ENCODE measurements around the gene LINGO1. TPM values are rescaled to one million over a fixed set of nuclear protein-coding genes. Genes with fewer than 3 reads are reported as not detected.

The LINGO1 gene
- total and polyA plus RNA-seq, 5 donors from 2014 or later = not detected

DNA sequence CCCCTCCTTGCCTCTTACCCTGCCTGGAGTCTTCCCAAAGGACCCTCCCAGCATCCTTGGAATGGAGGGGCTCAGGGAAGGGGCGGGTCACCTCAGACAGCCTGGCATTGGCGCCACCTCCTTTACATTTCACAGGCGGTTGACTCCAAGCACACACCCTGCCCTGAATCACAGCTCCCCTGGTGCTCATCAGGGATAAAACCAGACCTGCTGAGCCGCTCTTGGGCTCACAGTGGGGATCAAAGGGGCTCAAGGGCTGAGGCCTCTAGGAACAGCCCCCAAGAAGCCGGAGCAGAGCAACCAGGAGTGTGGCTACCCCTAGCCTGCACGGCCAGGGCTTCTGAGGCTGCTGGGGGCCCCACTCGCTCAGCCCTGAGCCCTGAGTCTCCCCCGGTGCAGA, 16.6 kb downstream of the LINGO1 start:
- ATAC-seq (ENCODE audit: low read depth in 2 of 2) (no peak), DNase-seq (no peak)
- peaks cover 0 to 2% (median 0%) of the 10 kb centered on the region in 7 donors for H3K9me3 Mint-ChIP-seq
- Histone ChIP-seq H3K9me3 (ENCODE audit: control insufficient read depth in 2 of 2, low read length in 2 of 2) (no peaks in the 10 kb centered on the region), H3K27me3 (ENCODE audit: control insufficient read depth, insufficient read depth, low read length) (no peaks in the 10 kb centered on the region), H3K4me1 (ENCODE audit: control insufficient read depth, insufficient read depth, low read length, poor library complexity, severe bottlenecking) (no peaks in the 10 kb centered on the region), H3K27ac (ENCODE audit: insufficient read depth, low read length, poor library complexity, severe bottlenecking) (no peak overlapping the region), H3K4me3 (ENCODE audit: low read depth, low read length) (no peak overlapping the region), H3K36me3 (ENCODE audit: control insufficient read depth, insufficient read depth, low read length) (no peaks in the 10 kb centered on the region)
- H3K27ac Mint-ChIP-seq = peak overlapping the region in 1 of 3 donors; percentile 32
- H3K36me3 Mint-ChIP-seq = no peaks in the 10 kb centered on the region
- no peak overlapping the region for H3K4me3 Mint-ChIP-seq
- no peaks in the 10 kb centered on the region for H3K4me1 Mint-ChIP-seq
- peaks cover 4% of the 10 kb centered on the region for H3K27me3 Mint-ChIP-seq

DNA sequence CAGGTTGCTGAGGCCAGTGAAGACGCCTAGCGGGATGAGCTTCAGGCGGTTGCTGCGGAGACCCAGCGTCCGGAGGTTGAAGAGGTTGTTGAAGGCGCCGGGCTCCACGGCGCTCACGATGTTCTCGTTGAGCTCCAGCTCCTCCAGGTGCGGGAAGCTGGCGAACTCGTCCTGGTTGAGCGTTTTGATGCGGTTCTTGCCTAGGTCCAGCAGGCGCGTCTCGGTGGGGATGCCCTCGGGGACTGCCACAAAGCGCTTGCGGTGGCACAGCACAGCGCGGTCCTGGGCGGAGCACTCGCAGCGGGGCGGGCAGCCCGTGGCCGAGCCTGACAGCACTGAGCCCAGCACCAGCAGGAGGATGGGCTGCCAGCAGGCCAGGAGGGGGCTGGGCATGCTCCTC, 17.2 kb downstream of the LINGO1 start:
- Mint-ChIP-seq H3K4me1 (no peaks in the 10 kb centered on the region), H3K36me3 (no peaks in the 10 kb centered on the region), H3K9me3 (peaks cover 0 to 2% (median 0%) of the 10 kb centered on the region in 7 donors), H3K27me3 (peaks cover 4% of the 10 kb centered on the region), H3K27ac (no peak overlapping the region), H3K4me3 (no peak overlapping the region)
- DNase-seq = no peak
- no peaks in the 10 kb centered on the region for H3K36me3 ChIP-seq (ENCODE audit: control insufficient read depth, insufficient read depth, low read length)
- H3K4me3 ChIP-seq (ENCODE audit: low read depth, low read length) = no peak overlapping the region
- H3K4me1 ChIP-seq (ENCODE audit: control insufficient read depth, insufficient read depth, low read length, poor library complexity, severe bottlenecking) = no peaks in the 10 kb centered on the region
- no peak for ATAC-seq (ENCODE audit: low read depth in 2 of 2)
- no peaks in the 10 kb centered on the region for H3K9me3 ChIP-seq (ENCODE audit: control insufficient read depth in 2 of 2, low read length in 2 of 2)
- H3K27ac ChIP-seq (ENCODE audit: insufficient read depth, low read length, poor library complexity, severe bottlenecking) = no peak overlapping the region
- no peaks in the 10 kb centered on the region for H3K27me3 ChIP-seq (ENCODE audit: control insufficient read depth, insufficient read depth, low read length)

DNA sequence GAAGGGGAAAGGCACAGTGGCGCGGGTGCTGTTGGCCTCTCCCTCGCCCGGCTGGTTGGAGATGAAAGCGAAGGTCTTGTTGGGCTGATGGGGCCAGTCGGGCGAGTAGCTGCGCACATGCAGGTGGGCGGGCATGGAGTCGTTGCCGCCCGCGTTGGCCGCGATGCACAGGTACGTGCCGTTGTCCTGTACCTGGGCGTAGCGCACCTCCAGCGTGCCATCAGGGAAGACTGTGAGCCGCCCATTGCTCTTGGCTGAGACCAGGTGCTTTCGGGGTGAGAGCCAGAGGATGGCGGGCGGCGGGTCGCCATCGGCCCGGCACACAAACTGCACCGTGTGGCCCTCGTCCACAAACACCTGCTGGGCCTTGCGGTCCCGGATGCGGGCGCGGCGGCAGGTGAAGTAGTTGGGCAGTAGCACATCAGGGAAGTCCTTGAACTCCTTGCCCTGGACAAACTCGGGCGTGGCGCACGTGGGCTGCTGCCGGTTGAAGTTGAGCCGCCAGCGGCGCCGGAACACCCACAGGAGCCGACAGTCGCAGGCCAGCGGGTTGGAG, 18.4 kb downstream of the LINGO1 start:
- H3K9me3 Mint-ChIP-seq = peaks cover 0 to 2% (median 0%) of the 10 kb centered on the region in 7 donors
- H3K27me3 Mint-ChIP-seq = peaks cover 4% of the 10 kb centered on the region
- Histone ChIP-seq H3K9me3 (ENCODE audit: control insufficient read depth in 2 of 2, low read length in 2 of 2) (no peaks in the 10 kb centered on the region), H3K4me1 (ENCODE audit: control insufficient read depth, insufficient read depth, low read length, poor library complexity, severe bottlenecking) (no peaks in the 10 kb centered on the region), H3K36me3 (ENCODE audit: control insufficient read depth, insufficient read depth, low read length) (no peaks in the 10 kb centered on the region), H3K4me3 (ENCODE audit: low read depth, low read length) (no peak overlapping the region), H3K27ac (ENCODE audit: insufficient read depth, low read length, poor library complexity, severe bottlenecking) (no peak overlapping the region), H3K27me3 (ENCODE audit: control insufficient read depth, insufficient read depth, low read length) (no peaks in the 10 kb centered on the region)
- no peaks in the 10 kb centered on the region for H3K36me3 Mint-ChIP-seq
- no peak overlapping the region for H3K4me3 Mint-ChIP-seq
- H3K4me1 Mint-ChIP-seq = no peaks in the 10 kb centered on the region
- ATAC-seq (ENCODE audit: low read depth in 2 of 2) (no peak), DNase-seq (no peak)
- peak overlapping the region in 1 of 3 donors; percentile 5 for H3K27ac Mint-ChIP-seq

DNA sequence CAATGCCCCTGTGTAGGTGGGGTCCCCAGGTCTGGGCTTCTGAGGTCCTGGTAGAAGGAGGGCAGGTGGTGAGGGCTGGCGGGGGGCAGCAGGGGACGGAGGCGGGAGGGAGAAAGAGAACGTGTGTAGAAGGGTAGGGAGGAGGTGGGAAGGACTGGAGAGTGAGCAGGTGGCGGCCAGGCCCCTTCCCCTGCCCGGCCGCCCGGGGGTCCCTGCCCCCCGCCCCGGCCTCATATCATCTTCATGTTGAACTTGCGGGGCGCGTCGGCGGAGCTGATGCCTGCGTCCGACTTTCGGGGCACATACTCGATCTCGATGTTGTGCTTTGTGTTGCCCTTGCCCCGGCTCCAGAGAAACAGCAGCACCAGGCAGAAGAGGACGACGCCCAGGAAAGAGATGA, 18.9 kb downstream of the LINGO1 start:
- no peaks in the 10 kb centered on the region for H3K36me3 ChIP-seq (ENCODE audit: control insufficient read depth, insufficient read depth, low read length)
- ATAC-seq (ENCODE audit: low read depth in 2 of 2) (no peak), DNase-seq (no peak)
- no peaks in the 10 kb centered on the region for H3K4me1 ChIP-seq (ENCODE audit: control insufficient read depth, insufficient read depth, low read length, poor library complexity, severe bottlenecking)
- H3K36me3 Mint-ChIP-seq = no peaks in the 10 kb centered on the region
- H3K27me3 ChIP-seq (ENCODE audit: control insufficient read depth, insufficient read depth, low read length) = no peaks in the 10 kb centered on the region
- peaks cover 0 to 2% (median 0%) of the 10 kb centered on the region in 7 donors for H3K9me3 Mint-ChIP-seq
- H3K27ac ChIP-seq (ENCODE audit: insufficient read depth, low read length, poor library complexity, severe bottlenecking) = no peak overlapping the region
- no peaks in the 10 kb centered on the region for H3K4me1 Mint-ChIP-seq
- H3K27ac Mint-ChIP-seq = no peak overlapping the region
- no peak overlapping the region for H3K4me3 ChIP-seq (ENCODE audit: low read depth, low read length)
- H3K9me3 ChIP-seq (ENCODE audit: control insufficient read depth in 2 of 2, low read length in 2 of 2) = no peaks in the 10 kb centered on the region
- peaks cover 4% of the 10 kb centered on the region for H3K27me3 Mint-ChIP-seq
- H3K4me3 Mint-ChIP-seq = no peak overlapping the region

DNA sequence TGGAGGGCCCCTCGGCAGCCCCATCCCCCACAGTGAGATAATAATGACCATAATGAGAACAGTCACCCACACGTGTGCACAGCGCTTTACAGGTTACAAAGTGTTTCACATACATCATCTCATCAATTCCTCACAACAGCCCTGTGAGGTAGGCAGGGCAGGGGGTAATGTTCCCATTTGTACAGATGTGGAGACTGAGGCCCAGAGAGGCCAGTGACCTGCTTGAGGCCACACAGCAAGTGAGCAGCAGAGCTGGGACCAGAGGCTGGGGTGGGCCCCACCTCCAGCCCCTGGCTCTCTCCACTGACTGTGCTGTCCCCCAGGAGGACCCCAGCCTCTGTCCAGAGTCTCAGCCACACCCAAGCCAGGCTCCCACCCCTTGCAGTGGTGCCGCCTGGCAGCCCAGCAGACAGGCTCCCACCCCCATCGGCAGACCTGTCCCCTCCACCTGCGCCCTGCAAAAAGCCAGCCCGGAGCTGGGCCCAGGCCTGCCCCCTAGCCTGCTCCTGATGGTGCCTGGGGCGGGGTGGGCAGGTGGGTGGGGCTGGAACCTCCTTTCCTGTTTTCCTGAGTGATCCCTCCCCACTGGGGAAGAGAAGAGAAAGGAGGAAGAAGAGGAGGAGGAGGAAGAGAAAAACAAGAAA, 19.6 kb downstream of the LINGO1 start:
- Histone ChIP-seq H3K4me1 (ENCODE audit: control insufficient read depth, insufficient read depth, low read length, poor library complexity, severe bottlenecking) (no peaks in the 10 kb centered on the region), H3K27me3 (ENCODE audit: control insufficient read depth, insufficient read depth, low read length) (no peaks in the 10 kb centered on the region), H3K4me3 (ENCODE audit: low read depth, low read length) (no peak overlapping the region), H3K36me3 (ENCODE audit: control insufficient read depth, insufficient read depth, low read length) (no peaks in the 10 kb centered on the region), H3K27ac (ENCODE audit: insufficient read depth, low read length, poor library complexity, severe bottlenecking) (no peak overlapping the region), H3K9me3 (ENCODE audit: control insufficient read depth in 2 of 2, low read length in 2 of 2) (no peaks in the 10 kb centered on the region)
- no peak overlapping the region for H3K4me3 Mint-ChIP-seq
- H3K36me3 Mint-ChIP-seq = no peaks in the 10 kb centered on the region
- no peaks in the 10 kb centered on the region for H3K4me1 Mint-ChIP-seq
- peaks cover 4% of the 10 kb centered on the region for H3K27me3 Mint-ChIP-seq
- DNase-seq = no peak
- no peak for ATAC-seq (ENCODE audit: low read depth in 2 of 2)
- peaks cover 0 to 2% (median 0%) of the 10 kb centered on the region in 7 donors for H3K9me3 Mint-ChIP-seq
- H3K27ac Mint-ChIP-seq = no peak overlapping the region

DNA sequence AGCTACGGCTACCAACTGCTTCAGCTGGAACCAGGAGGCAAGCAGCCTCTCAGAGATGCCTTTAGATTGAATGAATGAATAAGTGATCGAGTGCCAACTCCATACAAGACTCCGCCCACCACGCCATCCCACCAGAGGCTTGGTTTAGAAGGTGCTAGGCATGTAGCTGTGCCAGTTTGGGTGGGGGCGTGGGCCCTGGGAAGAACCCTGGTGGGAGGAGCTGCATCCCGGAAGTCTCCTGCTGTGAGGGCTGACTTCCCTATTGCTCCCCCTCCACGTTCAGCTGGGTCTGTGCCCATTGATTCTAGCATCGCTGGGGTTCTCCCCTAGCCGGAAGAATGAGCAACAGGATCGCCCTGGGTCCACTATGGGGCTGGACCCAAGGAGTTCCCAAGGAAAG, 20.9 kb downstream of the LINGO1 start:
- Mint-ChIP-seq H3K27me3 (peaks cover 4% of the 10 kb centered on the region), H3K4me1 (no peaks in the 10 kb centered on the region), H3K9me3 (peaks cover 0 to 2% (median 0%) of the 10 kb centered on the region in 7 donors), H3K27ac (no peak overlapping the region), H3K36me3 (no peaks in the 10 kb centered on the region), H3K4me3 (no peak overlapping the region)
- H3K27me3 ChIP-seq (ENCODE audit: control insufficient read depth, insufficient read depth, low read length) = no peaks in the 10 kb centered on the region
- ATAC-seq (ENCODE audit: low read depth in 2 of 2) (no peak), DNase-seq (no peak)
- H3K4me1 ChIP-seq (ENCODE audit: control insufficient read depth, insufficient read depth, low read length, poor library complexity, severe bottlenecking) = no peaks in the 10 kb centered on the region
- H3K4me3 ChIP-seq (ENCODE audit: low read depth, low read length) = no peak overlapping the region
- H3K36me3 ChIP-seq (ENCODE audit: control insufficient read depth, insufficient read depth, low read length) = no peaks in the 10 kb centered on the region
- no peaks in the 10 kb centered on the region for H3K9me3 ChIP-seq (ENCODE audit: control insufficient read depth in 2 of 2, low read length in 2 of 2)
- H3K27ac ChIP-seq (ENCODE audit: insufficient read depth, low read length, poor library complexity, severe bottlenecking) = no peak overlapping the region

DNA sequence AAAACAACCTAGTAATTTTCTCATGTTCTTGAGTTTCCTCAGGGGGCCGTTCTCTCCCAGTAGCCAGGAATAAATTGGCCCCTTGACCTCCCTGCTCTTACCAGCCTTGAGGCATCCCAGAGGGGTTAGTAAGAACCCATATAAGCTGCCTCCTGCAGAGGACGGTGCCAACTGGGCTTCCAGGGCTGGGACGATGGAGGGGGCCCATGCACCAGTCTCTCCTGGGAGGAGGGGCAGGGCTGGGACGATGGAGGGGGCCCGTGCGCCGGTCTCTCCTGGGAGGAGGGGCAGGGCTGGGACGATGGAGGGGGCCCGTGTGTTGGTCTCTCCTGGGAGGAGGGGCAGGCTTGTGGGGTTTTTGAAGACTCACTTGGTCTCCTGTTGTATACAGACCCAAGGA, 22.0 kb downstream of the LINGO1 start:
- Histone ChIP-seq H3K9me3 (ENCODE audit: control insufficient read depth in 2 of 2, low read length in 2 of 2) (no peaks in the 10 kb centered on the region), H3K27ac (ENCODE audit: insufficient read depth, low read length, poor library complexity, severe bottlenecking) (no peak overlapping the region), H3K27me3 (ENCODE audit: control insufficient read depth, insufficient read depth, low read length) (no peaks in the 10 kb centered on the region), H3K4me1 (ENCODE audit: control insufficient read depth, insufficient read depth, low read length, poor library complexity, severe bottlenecking) (no peaks in the 10 kb centered on the region), H3K4me3 (ENCODE audit: low read depth, low read length) (no peak overlapping the region), H3K36me3 (ENCODE audit: control insufficient read depth, insufficient read depth, low read length) (no peaks in the 10 kb centered on the region)
- DNase-seq (no peak), ATAC-seq (ENCODE audit: low read depth in 2 of 2) (no peak)
- Mint-ChIP-seq H3K27ac (peak overlapping the region in 1 of 3 donors; percentile 60), H3K9me3 (peaks cover 0 to 2% (median 0%) of the 10 kb centered on the region in 7 donors), H3K27me3 (peaks cover 4% of the 10 kb centered on the region), H3K4me1 (no peaks in the 10 kb centered on the region), H3K36me3 (no peaks in the 10 kb centered on the region), H3K4me3 (no peak overlapping the region)

DNA sequence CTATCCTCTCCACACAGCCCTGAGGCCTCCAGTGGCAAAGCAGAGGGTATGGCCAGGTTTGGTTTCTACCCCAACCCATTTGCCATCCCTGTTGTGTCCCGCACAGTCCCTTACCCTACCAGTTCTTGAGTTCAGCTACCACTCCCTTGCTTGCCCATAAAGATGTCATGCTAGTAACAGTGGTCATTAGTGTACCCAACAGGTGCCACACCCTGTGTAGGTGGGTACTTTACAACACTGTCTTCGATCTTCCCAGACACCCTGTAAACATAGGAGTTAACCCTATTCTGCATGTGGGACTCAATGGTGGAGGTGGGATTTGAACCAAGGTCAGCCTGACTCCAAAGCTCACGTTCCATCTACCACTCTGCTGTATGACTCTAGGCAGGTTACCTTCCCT, 23.2 kb downstream of the LINGO1 start:
- Mint-ChIP-seq H3K4me3 (no peak overlapping the region), H3K27me3 (peaks cover 4% of the 10 kb centered on the region), H3K4me1 (peaks cover 0 to 6% (median 1%) of the 10 kb centered on the region in 4 donors), H3K27ac (no peak overlapping the region), H3K9me3 (peaks cover 0 to 2% (median 0%) of the 10 kb centered on the region in 7 donors), H3K36me3 (no peaks in the 10 kb centered on the region)
- no peaks in the 10 kb centered on the region for H3K36me3 ChIP-seq (ENCODE audit: control insufficient read depth, insufficient read depth, low read length)
- no peak overlapping the region for H3K27ac ChIP-seq (ENCODE audit: insufficient read depth, low read length, poor library complexity, severe bottlenecking)
- no peaks in the 10 kb centered on the region for H3K4me1 ChIP-seq (ENCODE audit: control insufficient read depth, insufficient read depth, low read length, poor library complexity, severe bottlenecking)
- no peaks in the 10 kb centered on the region for H3K27me3 ChIP-seq (ENCODE audit: control insufficient read depth, insufficient read depth, low read length)
- DNase-seq (no peak), ATAC-seq (ENCODE audit: low read depth in 2 of 2) (no peak)
- H3K9me3 ChIP-seq (ENCODE audit: control insufficient read depth in 2 of 2, low read length in 2 of 2) = no peaks in the 10 kb centered on the region
- H3K4me3 ChIP-seq (ENCODE audit: low read depth, low read length) = no peak overlapping the region
